Hepatocyte (in vitro differentiated cells): Measurements from ENCODE around the gene SLC22A23. TPM values are rescaled to one million over a fixed set of nuclear protein-coding genes. Genes with fewer than 3 reads are reported as not detected.

Experiments used
- DNase-seq: peaks from one replicate; pipeline ENCODE4 v3.0.0-alpha.2; 2016; ENCODE audit warnings: low spot score
- H2AFZ ChIP-seq: fragments of 200-600 bp; sonication (generic); 2 replicates; pipeline ENCODE4 v1.6.0; 2016; ENCODE audit warnings: antibody characterized with exemption, mild to moderate bottlenecking
- H3K27ac ChIP-seq: fragments of 200-600 bp; sonication (generic); 2 replicates; pipeline ENCODE4 v1.5.1; 2016; ENCODE audit warnings: mild to moderate bottlenecking
- H3K27me3 ChIP-seq: fragments of 200-600 bp; sonication (generic); 2 replicates; pipeline ENCODE4 v1.6.1; 2016
- H3K36me3 ChIP-seq: fragments of 200-600 bp; sonication (generic); replicated peaks from 2 replicates; pipeline ENCODE4 v1.5.1; 2016; ENCODE audit warnings: low read depth; ENCODE audit not compliant: insufficient read depth
- H3K4me1 ChIP-seq: fragments of 200-600 bp; sonication (generic); 2 replicates; pipeline ENCODE4 v1.5.1; 2016; ENCODE audit warnings: mild to moderate bottlenecking, moderate library complexity; ENCODE audit not compliant: insufficient read depth
- H3K4me2 ChIP-seq: fragments of 200-600 bp; sonication (generic); 2 replicates; pipeline ENCODE4 v1.6.0; 2016
- H3K4me3 ChIP-seq: fragments of 200-600 bp; sonication (generic); 2 replicates; pipeline ENCODE4 v1.5.1; 2016; ENCODE audit warnings: mild to moderate bottlenecking
- H3K79me2 ChIP-seq: fragments of 200-600 bp; sonication (generic); 2 replicates; pipeline ENCODE4 v1.6.0; 2017; ENCODE audit warnings: mild to moderate bottlenecking
- H3K9me2 ChIP-seq: fragments of 200-600 bp; sonication (generic); replicated peaks from 2 replicates; pipeline ENCODE4 v1.6.0; 2017; ENCODE audit warnings: mild to moderate bottlenecking; ENCODE audit not compliant: insufficient read depth
- H3K9me3 ChIP-seq: fragments of 200-600 bp; sonication (generic); 2 replicates; pipeline ENCODE4 v1.5.1; 2016; ENCODE audit warnings: low read depth, mild to moderate bottlenecking
- H4K20me1 ChIP-seq: fragments of 200-600 bp; sonication (generic); 2 replicates; pipeline ENCODE4 v1.6.0; 2016; ENCODE audit warnings: mild to moderate bottlenecking; ENCODE audit not compliant: insufficient read depth, poor library complexity, severe bottlenecking
- EZH2 ChIP-seq: fragments of 200-600 bp; sonication (generic); IDR thresholded peaks from 2 replicates; pipeline ENCODE4 v1.6.1; 2016; ENCODE audit warnings: antibody characterized with exemption, mild to moderate bottlenecking, borderline replicate concordance
- EZH2phosphoT487 ChIP-seq: fragments of 200-600 bp; sonication (generic); IDR thresholded peaks from one replicate; pipeline ENCODE4 v1.6.1; 2018; ENCODE audit warnings: antibody characterized with exemption, mild to moderate bottlenecking, low read depth, moderate library complexity; ENCODE audit not compliant: unreplicated experiment, severe bottlenecking
- WGBS: methylation state at CpG from one replicate; pipeline ENCODE4 v1.1.6; 2016; ENCODE audit warnings: low lambda C conversion rate; ENCODE audit errors: missing lambda C conversion rate; 5-methylcytosine and 5-hydroxymethylcytosine counted together
- polyA plus RNA-seq: library from polyadenylated mRNA; unstranded; fragments of >200 nt; fragmentation: Nextera tagmentation; extraction: Ambion mirVana; gene quantifications from 2 replicates; pipeline ENCODE4 v1.2.1, GENCODE V29; 2016
- total RNA-seq: library from RNA; depleted of rRNA; stranded (reverse); fragments of >200 nt; gene quantifications from 2 replicates; pipeline ENCODE4 v1.2.3, GENCODE V29; 2014
- TF ChIP-seq, protein P1 (sequence below): fragments of 200-600 bp; sonication (generic); IDR thresholded peaks from 2 replicates; pipeline ENCODE4 v1.5.1; 2016; ENCODE audit warnings: antibody characterized with exemption, mild to moderate bottlenecking; ENCODE audit not compliant: poor library complexity

SLC22A23 gene
- total and polyA plus RNA-seq, 2 experiments from 2014 or later: 14.3 to 14.8 TPM

DNA sequence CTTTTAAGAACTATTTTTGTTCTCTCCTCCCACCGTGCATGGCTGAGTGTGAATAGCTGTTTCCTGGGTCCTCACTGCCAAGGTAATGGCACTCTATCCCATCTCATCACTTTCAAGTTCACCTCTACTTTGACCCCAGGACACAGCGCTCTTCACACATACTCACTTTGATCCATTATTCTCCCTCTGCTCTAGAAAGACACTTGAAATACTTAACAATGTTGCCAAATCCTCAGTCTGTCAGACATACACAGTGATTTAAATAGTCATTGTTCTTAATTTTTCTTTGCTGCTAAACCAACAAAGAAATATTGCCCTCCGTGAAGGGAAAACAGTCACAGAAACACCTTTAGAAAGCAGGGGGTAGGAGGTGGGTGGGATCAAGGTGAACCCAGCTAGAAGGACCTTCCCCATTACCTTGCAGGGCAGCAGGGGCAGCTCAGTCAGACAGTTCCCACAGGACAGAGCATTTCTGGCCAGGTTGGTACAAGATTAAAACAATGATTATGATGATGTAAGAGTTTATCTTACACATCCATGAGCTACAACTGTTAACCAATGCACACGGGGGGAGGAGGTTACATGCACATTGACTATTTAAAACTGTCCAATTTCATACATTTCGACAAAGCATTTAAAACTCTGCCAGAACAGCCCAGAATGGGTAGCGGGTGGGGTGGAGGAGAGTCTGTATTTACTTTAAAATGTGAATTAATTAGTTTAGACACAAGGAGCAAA is 2.4 kb downstream of the SLC22A23 start:
- Histone ChIP-seq H4K20me1 (peaks cover 6% of the 10 kb centered on the region), H3K27me3 (peaks cover 7% of the 10 kb centered on the region), H3K4me3 (peak overlapping the region; percentile 41), H3K4me1 (no peaks in the 10 kb centered on the region), H3K4me2 (peak overlapping the region; percentile 91), H3K9me3 (no peaks in the 10 kb centered on the region), H3K9me2 (no peaks in the 10 kb centered on the region), H3K36me3 (peaks cover 3% of the 10 kb centered on the region), H2AFZ (no peak overlapping the region), H3K27ac (peak overlapping the region; percentile 31), H3K79me2 (peaks cover 65% of the 10 kb centered on the region)
- no peak for TF ChIP-seq EZH2phosphoT487
- TF ChIP-seq EZH2: no peak
- TF ChIP-seq, protein P1, sequence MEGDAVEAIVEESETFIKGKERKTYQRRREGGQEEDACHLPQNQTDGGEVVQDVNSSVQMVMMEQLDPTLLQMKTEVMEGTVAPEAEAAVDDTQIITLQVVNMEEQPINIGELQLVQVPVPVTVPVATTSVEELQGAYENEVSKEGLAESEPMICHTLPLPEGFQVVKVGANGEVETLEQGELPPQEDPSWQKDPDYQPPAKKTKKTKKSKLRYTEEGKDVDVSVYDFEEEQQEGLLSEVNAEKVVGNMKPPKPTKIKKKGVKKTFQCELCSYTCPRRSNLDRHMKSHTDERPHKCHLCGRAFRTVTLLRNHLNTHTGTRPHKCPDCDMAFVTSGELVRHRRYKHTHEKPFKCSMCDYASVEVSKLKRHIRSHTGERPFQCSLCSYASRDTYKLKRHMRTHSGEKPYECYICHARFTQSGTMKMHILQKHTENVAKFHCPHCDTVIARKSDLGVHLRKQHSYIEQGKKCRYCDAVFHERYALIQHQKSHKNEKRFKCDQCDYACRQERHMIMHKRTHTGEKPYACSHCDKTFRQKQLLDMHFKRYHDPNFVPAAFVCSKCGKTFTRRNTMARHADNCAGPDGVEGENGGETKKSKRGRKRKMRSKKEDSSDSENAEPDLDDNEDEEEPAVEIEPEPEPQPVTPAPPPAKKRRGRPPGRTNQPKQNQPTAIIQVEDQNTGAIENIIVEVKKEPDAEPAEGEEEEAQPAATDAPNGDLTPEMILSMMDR: no peak
- 46% methylated on average over 6 of the region's 6 CpGs for WGBS
- no peak for DNase-seq

DNA sequence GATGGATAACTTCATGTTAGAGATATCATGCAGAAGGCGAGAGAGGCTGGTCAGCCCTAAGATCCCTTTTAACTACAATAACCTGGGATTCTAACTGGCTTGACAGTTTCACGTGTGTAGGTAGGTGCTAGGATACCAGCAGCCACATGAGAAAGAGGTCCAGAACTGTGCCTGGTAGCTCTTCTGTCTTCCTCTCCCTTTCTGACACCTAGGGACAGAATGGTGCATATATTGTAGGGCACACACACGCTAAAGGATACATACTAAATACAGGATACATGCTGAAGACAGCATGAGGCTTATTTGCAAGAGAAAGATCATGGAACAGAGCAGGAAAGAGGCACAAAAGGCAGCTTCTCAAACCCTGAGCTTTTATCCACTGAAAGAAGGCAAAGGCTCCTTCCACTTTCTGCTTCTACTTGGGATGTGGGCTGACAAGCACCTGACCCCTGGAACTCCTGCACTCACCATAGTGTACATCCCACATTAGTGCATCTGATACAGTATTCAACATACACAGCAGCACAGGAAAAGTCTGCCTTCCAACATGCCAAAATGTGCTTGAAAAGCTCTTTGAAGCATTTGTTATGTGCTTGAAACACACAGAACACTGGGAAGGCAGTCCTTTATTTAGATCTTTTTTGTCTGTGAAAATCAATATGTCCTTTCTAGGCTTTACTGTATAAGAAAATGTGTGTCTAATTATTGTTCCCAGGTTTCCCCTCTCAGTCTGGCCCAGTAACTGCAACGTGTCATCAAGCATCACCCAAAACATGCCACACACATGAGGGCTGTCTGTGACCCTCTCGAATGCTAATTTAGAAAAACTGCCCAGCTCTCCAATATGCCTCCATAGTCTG is 3.2 kb downstream of the SLC22A23 start:
- Histone ChIP-seq H3K27me3 (peaks cover 2% of the 10 kb centered on the region), H3K36me3 (peaks cover 3% of the 10 kb centered on the region), H3K4me2 (peak overlapping the region; percentile 91), H3K9me3 (no peaks in the 10 kb centered on the region), H3K79me2 (peaks cover 73% of the 10 kb centered on the region), H4K20me1 (peaks cover 6% of the 10 kb centered on the region), H3K4me1 (no peaks in the 10 kb centered on the region), H3K27ac (no peak overlapping the region), H2AFZ (no peak overlapping the region), H3K9me2 (no peaks in the 10 kb centered on the region), H3K4me3 (no peak overlapping the region)
- no peak for TF ChIP-seq EZH2phosphoT487
- TF ChIP-seq, protein P1: peak; percentile 2
- 83% methylated on average over 5 of the region's 5 CpGs for WGBS
- no peak for DNase-seq

DNA sequence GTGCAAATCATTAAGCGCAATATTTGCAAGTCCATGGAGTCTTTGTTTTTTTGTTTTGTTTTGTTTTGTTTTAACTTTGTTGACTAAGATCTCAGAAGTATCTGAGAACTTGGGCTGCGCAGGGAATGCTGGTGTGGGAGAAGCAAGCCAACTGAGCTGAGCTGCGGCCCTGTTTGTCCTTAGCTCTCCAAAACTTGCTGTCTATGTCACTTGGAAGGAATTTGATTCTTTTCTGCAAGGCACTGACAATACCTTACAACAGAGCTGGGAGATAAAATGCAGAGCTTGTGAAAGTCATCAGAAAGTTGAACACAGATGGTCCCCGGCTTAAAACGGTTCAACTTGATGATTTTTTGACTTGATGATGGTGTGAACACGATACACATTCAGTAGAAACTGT is 5.4 kb downstream of the SLC22A23 start:
- Histone ChIP-seq H3K79me2 (peaks cover 88% of the 10 kb centered on the region), H3K4me3 (no peak overlapping the region), H3K36me3 (peaks cover 3% of the 10 kb centered on the region), H2AFZ (no peak overlapping the region), H3K9me2 (no peaks in the 10 kb centered on the region), H3K4me1 (no peaks in the 10 kb centered on the region), H3K9me3 (no peaks in the 10 kb centered on the region), H3K27me3 (no peaks in the 10 kb centered on the region), H3K27ac (no peak overlapping the region), H4K20me1 (peaks cover 6% of the 10 kb centered on the region), H3K4me2 (no peak overlapping the region)
- no peak for TF ChIP-seq EZH2
- TF ChIP-seq, protein P1: no peak
- TF ChIP-seq EZH2phosphoT487: no peak
- DNase-seq: no peak
- 89% methylated on average over 6 of the region's 6 CpGs for WGBS
